Small intestine (tissue), 7 donors: ENCODE data around the gene JADE2. TPM values are rescaled to one million over a fixed set of nuclear protein-coding genes. Genes with fewer than 3 reads are reported as not detected.

ENCODE experiments used
- DNase-seq, 2 donors: peaks; one replicate each; pipeline versions ENCODE4 v3.0.0 to v3.0.0-alpha.2; 2013
- FAIRE-seq: peaks from 2 replicates; lab custom pipeline; 2012; peaks lifted over from hg19 to GRCh38; lab: Jason Lieb, UNC
- H3K27ac ChIP-seq, 3 donors: one replicate each; pipeline ENCODE4 v1.5.1; 2013; ENCODE audit warnings: low read length in 2 of 3, mild to moderate bottlenecking in 2 of 3, control low read depth in 1 of 3, inconsistent platforms in 1 of 3, low read depth in 1 of 3, moderate library complexity in 1 of 3
- H3K27me3 ChIP-seq, 3 donors: one replicate each; pipeline ENCODE4 v1.6.1; 2013; ENCODE audit warnings: low read length in 3 of 3, inconsistent platforms in 1 of 3; ENCODE audit not compliant: control insufficient read depth in 3 of 3, insufficient read depth in 3 of 3
- H3K36me3 ChIP-seq, 3 donors: one replicate each; pipeline ENCODE4 v1.6.1; 2013; ENCODE audit warnings: low read length in 3 of 3, inconsistent platforms in 1 of 3, low read depth in 1 of 3, mild to moderate bottlenecking in 1 of 3, moderate library complexity in 1 of 3; ENCODE audit not compliant: control insufficient read depth in 3 of 3, insufficient read depth in 2 of 3
- H3K4me1 ChIP-seq, 3 donors: one replicate each; pipeline ENCODE4 v1.6.1; 2013; ENCODE audit warnings: low read length in 2 of 3, inconsistent platforms in 1 of 3, low read depth in 1 of 3, mild to moderate bottlenecking in 1 of 3, moderate library complexity in 1 of 3; ENCODE audit not compliant: control insufficient read depth in 3 of 3, insufficient read depth in 2 of 3
- H3K4me3 ChIP-seq, 3 donors: one replicate each; pipeline ENCODE4 v1.5.1; 2013; ENCODE audit warnings: low read length in 3 of 3, control low read depth in 1 of 3, inconsistent platforms in 1 of 3, low read depth in 1 of 3, mild to moderate bottlenecking in 1 of 3, moderate library complexity in 1 of 3
- H3K9me3 ChIP-seq, 2 donors: one replicate each; pipeline ENCODE4 v1.6.1; 2013; ENCODE audit warnings: low read depth in 1 of 2, low read length in 1 of 2; ENCODE audit not compliant: control insufficient read depth in 2 of 2, insufficient read depth in 1 of 2
- WGBS, 3 donors: extraction: QIAGEN DNeasy Blood & Tissue Kit; methylation state at CpG; one replicate each; pipeline ENCODE4 v1.1.7; 2013; 5-methylcytosine and 5-hydroxymethylcytosine counted together
- polyA plus RNA-seq, 4 donors: library from polyadenylated mRNA; stranded (reverse) in 3 of 4; unstranded in 1 of 4; fragments of 200-250 nt in 3 of 4; fragments of 120-200 nt in 1 of 4; gene quantifications; one replicate each; pipeline versions ENCODE4 v1.2.1 to v1.2.3, GENCODE V29; 2013
- donor health status: healthy with polysubstance abuse.
- donor health status: control.
- donor health status: control.
- donor health status: Bipolar disorder and iron deficiency.
- donor health status: healthy.

JADE2 gene
- polyA plus RNA-seq, 4 donors, result 8.1 to 37.4 (median 16.3) TPM

DNA sequence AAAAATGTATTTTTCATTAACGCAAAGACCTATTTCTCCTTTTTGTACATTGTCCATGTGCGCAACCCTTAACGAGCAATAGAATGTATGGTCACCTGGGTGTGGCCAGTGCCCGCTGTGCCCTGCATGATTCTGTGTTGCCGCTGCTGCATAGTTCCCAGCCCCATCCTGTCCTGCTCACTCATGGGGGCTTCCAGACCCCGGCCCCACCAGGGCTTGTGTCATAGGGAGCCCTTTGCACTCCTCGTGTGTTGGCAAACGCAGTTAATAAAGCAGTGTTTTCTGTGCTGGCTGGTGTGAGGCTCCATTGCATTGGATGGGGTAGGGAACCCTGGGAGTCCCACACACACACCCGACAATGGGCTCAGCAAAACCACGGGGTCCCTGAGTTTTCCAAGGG, 57.5 kb downstream of the JADE2 start:
- no peak overlapping the region for H3K4me3 ChIP-seq
- H3K27me3 ChIP-seq, result no peaks in the 10 kb centered on the region
- peaks cover 11 to 49% (median 20%) of the 10 kb centered on the region in 3 donors for H3K36me3 ChIP-seq
- no peak overlapping the region for H3K27ac ChIP-seq
- H3K4me1 ChIP-seq, result peaks cover 0 to 4% (median 0%) of the 10 kb centered on the region in 3 donors
- FAIRE-seq, result no peak
- H3K9me3 ChIP-seq, result no peaks in the 10 kb centered on the region
- 89 to 93% (median 91%) methylated on average over 10 of the region's 10 CpGs for WGBS, 3 donors
- DNase-seq, result no peak

DNA sequence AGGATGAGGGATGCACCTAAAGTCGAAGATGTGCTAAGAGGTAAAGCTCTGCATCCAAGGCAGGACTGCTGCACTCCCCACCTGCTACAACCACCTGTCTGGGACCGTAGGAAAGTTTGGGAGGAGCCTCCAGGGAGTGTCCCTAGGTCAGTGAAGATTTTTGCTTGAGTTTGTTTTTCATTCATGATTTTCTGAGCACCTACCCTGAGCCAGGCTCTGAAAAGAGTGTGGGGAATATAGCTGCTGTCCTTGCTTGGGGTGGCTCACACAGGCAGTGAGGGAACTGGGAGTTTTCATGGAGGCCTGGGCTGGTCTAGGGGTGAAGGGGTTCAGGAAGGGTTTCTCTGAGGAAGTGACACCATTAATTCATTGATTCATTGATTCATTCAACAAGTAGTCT, 58.3 kb downstream of the JADE2 start:
- Histone ChIP-seq H3K9me3 (no peaks in the 10 kb centered on the region), H3K27ac (no peak overlapping the region), H3K36me3 (peaks cover 9 to 41% (median 20%) of the 10 kb centered on the region in 3 donors), H3K27me3 (no peaks in the 10 kb centered on the region), H3K4me3 (no peak overlapping the region), H3K4me1 (peaks cover 0 to 4% (median 0%) of the 10 kb centered on the region in 3 donors)
- DNase-seq, result no peak
- FAIRE-seq, result no peak
- 38 to 63% (median 47%) methylated on average over 2 of the region's 2 CpGs for WGBS, 3 donors

DNA sequence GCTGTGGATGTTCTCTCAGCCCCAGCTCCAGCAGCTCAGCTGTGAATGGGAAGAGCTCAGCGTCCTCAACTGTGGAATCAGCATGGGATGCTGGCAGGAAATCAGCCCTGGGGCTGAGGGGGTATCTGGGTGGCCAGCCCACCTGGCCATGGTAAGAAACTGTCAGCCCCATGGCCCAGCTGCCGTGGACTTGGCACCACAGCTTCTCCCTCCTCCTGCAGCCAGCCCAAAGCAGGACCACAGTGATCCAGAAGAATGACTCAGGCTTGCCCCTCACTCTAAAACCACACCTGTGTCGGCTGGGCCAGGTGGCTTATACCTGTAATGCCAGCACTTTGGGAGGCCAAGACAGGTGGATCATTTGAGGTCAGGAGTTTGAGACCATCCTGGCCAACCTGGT, 59.2 kb downstream of the JADE2 start:
- FAIRE-seq (no peak), DNase-seq (no peak)
- Histone ChIP-seq H3K36me3 (peaks cover 4 to 32% (median 13%) of the 10 kb centered on the region in 3 donors), H3K4me1 (peaks cover 0 to 4% (median 0%) of the 10 kb centered on the region in 3 donors), H3K27ac (no peak overlapping the region), H3K27me3 (no peaks in the 10 kb centered on the region), H3K4me3 (no peak overlapping the region), H3K9me3 (no peaks in the 10 kb centered on the region)
- 62 to 76% (median 70%) methylated on average over 3 of the region's 3 CpGs for WGBS, 3 donors

DNA sequence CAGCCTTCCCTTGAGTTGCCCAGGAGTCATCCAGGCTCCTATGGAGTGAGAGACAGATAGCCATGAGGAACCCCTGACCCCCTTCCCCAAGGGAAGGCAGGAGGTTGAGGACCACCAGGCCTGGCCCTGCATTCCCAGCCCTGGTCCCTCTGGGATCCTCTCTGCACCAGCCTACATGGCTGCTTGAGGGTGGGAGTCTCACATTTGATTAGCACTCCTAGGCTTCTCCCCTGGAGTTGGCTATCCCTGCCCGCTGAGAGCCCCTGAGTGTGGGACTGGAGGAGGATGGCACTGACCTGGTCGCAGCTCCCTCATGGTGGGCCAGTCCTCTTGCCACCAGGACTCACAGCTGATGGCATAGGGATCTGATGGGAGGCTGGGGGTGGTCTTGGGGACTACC, 60.5 kb downstream of the JADE2 start:
- Histone ChIP-seq H3K36me3 (peaks cover 0 to 23% (median 4%) of the 10 kb centered on the region in 3 donors), H3K27ac (no peak overlapping the region), H3K4me3 (no peak overlapping the region), H3K9me3 (no peaks in the 10 kb centered on the region), H3K27me3 (no peaks in the 10 kb centered on the region), H3K4me1 (peaks cover 0 to 7% (median 0%) of the 10 kb centered on the region in 3 donors)
- DNase-seq (no peak), FAIRE-seq (no peak)
- WGBS, 3 donors, result 93 to 100% (median 99%) methylated on average over 2 of the region's 2 CpGs

DNA sequence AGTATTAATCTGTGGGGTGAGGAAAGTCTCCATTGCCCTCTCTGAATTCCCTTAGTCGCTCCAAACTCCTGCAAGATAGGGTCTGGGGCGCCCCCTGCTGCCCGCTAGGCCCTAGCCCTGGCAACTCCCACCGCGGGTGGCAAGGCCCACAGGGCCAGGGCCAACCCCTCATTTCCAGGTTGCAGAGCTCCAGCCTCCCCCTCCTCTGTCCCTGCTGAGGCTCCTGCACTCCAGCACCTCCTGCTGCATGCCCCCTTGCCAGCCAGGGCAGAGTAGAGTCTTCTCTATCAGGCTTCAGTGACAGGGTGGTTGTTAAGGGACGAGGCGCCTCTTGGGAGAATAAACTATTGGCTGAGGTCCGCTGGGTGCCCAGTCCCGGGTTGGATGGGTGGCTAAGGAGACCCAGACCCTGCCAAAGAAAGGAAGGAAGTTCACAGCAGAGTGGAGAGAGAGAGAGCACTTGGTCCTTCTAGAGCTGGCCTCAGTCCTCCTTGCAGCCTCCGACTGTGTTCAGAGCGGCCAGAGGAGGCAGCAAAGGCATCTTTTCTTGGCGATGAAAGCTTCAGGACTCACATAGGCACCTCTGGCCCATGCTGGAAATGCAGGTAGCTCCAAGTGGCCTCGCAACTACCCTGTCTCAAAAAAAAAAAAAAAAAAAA, 61.5 kb downstream of the JADE2 start:
- Histone ChIP-seq H3K27ac (no peak overlapping the region), H3K9me3 (no peaks in the 10 kb centered on the region), H3K27me3 (no peaks in the 10 kb centered on the region), H3K36me3 (peaks cover 0 to 12% (median 0%) of the 10 kb centered on the region in 3 donors), H3K4me3 (peak overlapping the region in 1 of 3 donors; percentile 3), H3K4me1 (peaks cover 1 to 14% (median 3%) of the 10 kb centered on the region in 3 donors)
- no peak for FAIRE-seq
- WGBS, 3 donors, result 17 to 20% (median 19%) methylated on average over 13 of the region's 13 CpGs
- DNase-seq, result peak; percentile 87

DNA sequence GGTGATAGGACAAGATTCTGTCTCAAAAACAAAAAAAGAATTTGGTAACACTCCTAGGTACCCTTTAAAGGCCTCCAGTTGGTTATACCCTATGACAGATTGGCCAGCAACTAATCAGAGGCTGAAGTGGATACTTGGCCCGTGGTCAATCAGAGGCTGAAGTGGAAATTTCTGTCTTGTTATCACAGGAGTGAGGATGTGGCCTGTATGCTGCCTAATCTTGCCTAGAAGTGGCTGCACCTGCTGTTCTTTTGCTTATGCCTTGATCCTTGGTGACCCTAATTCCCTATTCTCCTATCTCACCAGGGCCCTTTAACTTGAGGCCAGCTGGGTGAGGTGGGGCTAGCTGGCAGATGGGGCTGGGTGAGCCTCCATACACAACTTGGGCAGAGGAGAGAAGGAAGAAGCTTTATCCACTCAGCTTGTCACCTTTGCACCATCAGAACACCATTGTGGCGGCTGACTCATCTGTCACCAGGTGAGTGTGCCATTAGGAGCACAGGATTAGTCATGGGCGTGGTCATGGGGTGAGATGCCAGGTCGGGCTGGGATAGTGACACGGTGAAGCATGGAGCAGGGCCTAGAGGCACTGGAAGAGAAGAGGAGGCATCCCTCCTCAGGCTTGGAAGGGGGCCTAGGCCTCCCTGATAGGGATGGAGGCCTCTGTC, 65.7 kb downstream of the JADE2 start:
- no peak for FAIRE-seq
- WGBS, 3 donors, result 20 to 61% (median 43%) methylated on average over 5 of the region's 5 CpGs

DNA sequence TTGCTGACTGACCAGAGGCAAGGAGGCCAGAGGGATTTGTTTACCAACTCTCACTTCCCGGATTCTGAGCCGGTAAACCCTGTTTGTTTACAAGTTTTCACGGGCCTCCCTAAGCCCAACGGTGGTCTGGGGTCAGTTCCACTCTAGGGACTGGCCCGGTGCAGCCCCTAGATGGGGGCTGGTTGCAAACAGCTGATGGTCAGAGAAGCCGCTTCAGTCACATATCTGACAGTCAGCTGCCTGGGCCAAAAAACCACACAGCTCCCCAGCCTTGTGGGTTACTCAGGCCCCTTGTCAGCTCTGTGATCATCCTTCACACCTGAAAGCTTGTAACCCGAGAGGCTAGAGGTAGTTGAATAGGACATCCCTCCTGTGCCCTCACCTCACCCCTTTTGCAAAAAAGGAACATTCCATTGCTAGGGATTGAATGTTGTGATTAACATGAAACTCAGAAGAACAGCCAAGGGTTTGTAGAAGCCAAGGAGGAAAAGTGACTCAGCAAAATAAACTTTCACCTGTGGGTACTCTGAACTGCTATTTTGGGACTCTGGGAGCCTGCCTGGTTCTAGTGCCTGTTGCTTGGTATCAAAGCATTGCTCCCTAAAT, 66.8 kb downstream of the JADE2 start:
- Histone ChIP-seq H3K4me3 (no peak overlapping the region), H3K36me3 (no peaks in the 10 kb centered on the region), H3K9me3 (no peaks in the 10 kb centered on the region), H3K27ac (no peak overlapping the region), H3K4me1 (peaks cover 3 to 10% (median 3%) of the 10 kb centered on the region in 3 donors), H3K27me3 (no peaks in the 10 kb centered on the region)
- FAIRE-seq (no peak), DNase-seq (peak in 1 of 2 donors; percentile 24)
- WGBS, 3 donors, result 58 to 78% (median 68%) methylated on average over 7 of the region's 7 CpGs

More for the DNA sequence above, 65.7 kb downstream of the JADE2 start:
- Histone ChIP-seq H3K27me3 (no peaks in the 10 kb centered on the region), H3K36me3 (no peaks in the 10 kb centered on the region), H3K9me3 (no peaks in the 10 kb centered on the region), H3K4me3 (no peak overlapping the region), H3K4me1 (peaks cover 3 to 14% (median 3%) of the 10 kb centered on the region in 3 donors), H3K27ac (peak overlapping the region; percentile 75 to 86 (median 76))
- peak; percentile 93 to 99 for DNase-seq

DNA sequence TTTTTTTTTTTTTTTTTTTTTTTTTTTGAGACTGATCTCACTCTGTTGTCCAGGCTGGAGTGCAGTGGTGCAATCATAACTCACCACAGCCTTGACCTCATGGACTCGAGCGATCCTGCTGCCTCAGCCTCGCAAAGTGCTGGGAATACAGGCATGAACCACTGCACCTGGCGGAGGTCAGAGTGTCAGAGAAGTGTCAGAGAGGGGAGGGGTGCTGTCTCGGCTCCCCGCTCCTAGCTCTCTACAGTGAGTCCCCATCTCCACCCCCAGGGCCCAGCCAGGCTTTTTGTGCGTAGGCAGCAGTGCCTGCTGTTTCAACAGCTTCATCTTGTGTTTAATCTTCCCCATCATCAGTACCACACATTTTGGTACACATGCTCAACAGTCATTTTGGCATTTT, 68.9 kb downstream of the JADE2 start:
- peaks cover 3 to 10% (median 3%) of the 10 kb centered on the region in 3 donors for H3K4me1 ChIP-seq
- H3K4me3 ChIP-seq, result no peak overlapping the region
- no peaks in the 10 kb centered on the region for H3K9me3 ChIP-seq
- H3K36me3 ChIP-seq, result no peaks in the 10 kb centered on the region
- no peaks in the 10 kb centered on the region for H3K27me3 ChIP-seq
- WGBS, 3 donors, result 86 to 95% (median 91%) methylated on average over 7 of the region's 7 CpGs
- H3K27ac ChIP-seq, result no peak overlapping the region
- DNase-seq (no peak), FAIRE-seq (no peak)
